GM23338 (cell line): ENCODE data around the gene MROH2B.

ENCODE experiments used
- CTCF ChIP-seq, 2 experiments: fragments of 200-600 bp in 1 of 2; sonication (generic) in 1 of 2; conservative IDR thresholded peaks; 2 replicates each; pipeline versions ENCODE4 v1.5.1 to v1.6.1; 2016 to 2017; ENCODE audit warnings: antibody characterized with exemption in 2 of 2, low read depth in 2 of 2, mild to moderate bottlenecking in 2 of 2, moderate library complexity in 1 of 2
- ETS1 ChIP-seq: IDR thresholded peaks from 2 replicates; pipeline ENCODE4 v1.6.1; 2016; ENCODE audit warnings: antibody characterized with exemption
- POLR2AphosphoS5 ChIP-seq: IDR thresholded peaks from 2 replicates; pipeline ENCODE4 v1.6.1; 2016; ENCODE audit warnings: antibody characterized with exemption, low read depth
- ZNF331 ChIP-seq: fragments of 250-450 bp; sonication (Bioruptor Pico); IDR thresholded peaks from 2 replicates; pipeline ENCODE4 v1.5.0; 2020; ENCODE audit warnings: low read depth, mild to moderate bottlenecking, moderate library complexity

GRCh38 chr5:41097642-41098041, 26.5 kb upstream of the MROH2B start:
- TF ChIP-seq CTCF (conservative IDR thresholded peaks at IDR 0.05; ENCODE audit: low read depth in 2 of 2) (no peak), POLR2AphosphoS5 (no peak), ZNF331 (CRISPR knock-in tag) (no peak), ETS1 (no peak)
